OCI-LY7 (cell line): Measurements from ENCODE around the gene ASPM. TPM values are rescaled to one million over a fixed set of nuclear protein-coding genes. Genes with fewer than 3 reads are reported as not detected.

ENCODE experiments used
- BruUV-seq: library from RNA; stranded (reverse); fragments of 400-500 nt; replicated peaks from 2 replicates; lab custom pipeline; 2021; lab: Mats Ljungman, UMichigan
- CTCF ChIA-PET: fragments of 300-600 bp; sonication (Branson Sonifier 250); formaldehyde crosslinking; loops from one replicate; lab custom pipeline; 2022; ENCODE audit warnings: antibody characterized with exemption; ENCODE audit not compliant: unreplicated experiment; lab: Charles Lee
- POLR2A ChIA-PET: fragments of 300-600 bp; sonication (Branson Sonifier 250); formaldehyde crosslinking; loops from one replicate; lab custom pipeline; 2022; ENCODE audit warnings: antibody characterized with exemption; lab: Charles Lee
- DNase-seq: peaks from one replicate; pipeline ENCODE4 v3.0.0-alpha.2; 2015; ENCODE audit warnings: low spot score
- H2AFZ ChIP-seq: fragments of 200-600 bp; sonication (generic), shearing (Covaris generic); 2 replicates; pipeline ENCODE4 v1.6.1; 2014; ENCODE audit warnings: mild to moderate bottlenecking, antibody characterized with exemption, low read length, moderate library complexity
- H3K27ac ChIP-seq: fragments of 200-600 bp; sonication (generic); 2 replicates; pipeline ENCODE4 v1.5.1; 2014; ENCODE audit warnings: mixed run types, low read depth, mild to moderate bottlenecking, moderate library complexity, low read length, inconsistent platforms; ENCODE audit not compliant: poor library complexity, severe bottlenecking
- H3K36me3 ChIP-seq: fragments of 200-600 bp; sonication (generic); 2 replicates; pipeline ENCODE4 v1.6.1; 2014; ENCODE audit warnings: mild to moderate bottlenecking, antibody characterized with exemption, low read length, moderate library complexity, mixed read lengths; ENCODE audit not compliant: insufficient read depth
- H3K4me1 ChIP-seq: fragments of 200-600 bp; sonication (generic); 2 replicates; pipeline ENCODE4 v1.5.1; 2014; ENCODE audit warnings: mild to moderate bottlenecking, low read length; ENCODE audit not compliant: insufficient read depth, poor library complexity, severe bottlenecking
- H3K4me2 ChIP-seq: fragments of 200-600 bp; sonication (generic); 2 replicates; pipeline ENCODE4 v1.6.1; 2014; ENCODE audit warnings: mild to moderate bottlenecking, low read length
- H3K4me3 ChIP-seq: fragments of 200-600 bp; sonication (generic); 2 replicates; pipeline ENCODE4 v1.5.1; 2014; ENCODE audit warnings: mild to moderate bottlenecking, low read depth, low read length; ENCODE audit not compliant: poor library complexity, severe bottlenecking
- H3K79me2 ChIP-seq: fragments of 200-600 bp; sonication (generic); 2 replicates; pipeline ENCODE4 v1.6.1; 2016; ENCODE audit warnings: low read depth, mild to moderate bottlenecking, low read length, moderate library complexity, mixed read lengths; ENCODE audit not compliant: insufficient read depth
- H3K9me2 ChIP-seq: fragments of 200-600 bp; sonication (generic); 2 replicates; pipeline ENCODE4 v1.6.1; 2016; ENCODE audit warnings: mild to moderate bottlenecking, low read length, mixed read lengths; ENCODE audit not compliant: insufficient read depth
- H3K9me3 ChIP-seq: fragments of 200-600 bp; sonication (generic); 2 replicates; pipeline ENCODE4 v1.6.1; 2014; ENCODE audit warnings: mild to moderate bottlenecking, mixed run types, low read length, mixed read lengths
- H4K20me1 ChIP-seq: fragments of 200-600 bp; sonication (generic); 2 replicates; pipeline ENCODE4 v1.6.1; 2014; ENCODE audit warnings: mild to moderate bottlenecking, antibody characterized with exemption, low read length, moderate library complexity, mixed read lengths; ENCODE audit not compliant: insufficient read depth
- EZH2phosphoT487 ChIP-seq: fragments of 200-600 bp; sonication (generic); IDR thresholded peaks from 2 replicates; pipeline ENCODE4 v1.6.1; 2018; ENCODE audit warnings: low read depth, borderline replicate concordance, mild to moderate bottlenecking, mixed run types, antibody characterized with exemption, low read length, moderate library complexity, mixed read lengths
- intact Hi-C: fragments of 100-400 bp; cut with micrococcal nuclease; formaldehyde crosslinking; loops from one replicate; pipeline ENCODE4 v1.10.0; 2022; ENCODE audit not compliant: unreplicated experiment
- total RNA-seq, 2 experiments: library from RNA; depleted of rRNA in 1 of 2; stranded (reverse); fragments of >200 nt in 1 of 2; shearing (Covaris generic) in 1 of 2; gene quantifications; 2 replicates each; pipeline ENCODE4 v1.2.3, GENCODE V29; 2014 to 2022
- TF ChIP-seq, protein P1 (sequence below): fragments of 200-600 bp; sonication (generic); conservative IDR thresholded peaks from 2 replicates; pipeline ENCODE4 v1.5.1; 2014; ENCODE audit warnings: mild to moderate bottlenecking, antibody characterized with exemption, low read length, moderate library complexity, mixed read lengths

The ASPM gene
- total RNA-seq, 2 experiments from 2014 or later = 76.8 to 88.6 TPM

DNA sequence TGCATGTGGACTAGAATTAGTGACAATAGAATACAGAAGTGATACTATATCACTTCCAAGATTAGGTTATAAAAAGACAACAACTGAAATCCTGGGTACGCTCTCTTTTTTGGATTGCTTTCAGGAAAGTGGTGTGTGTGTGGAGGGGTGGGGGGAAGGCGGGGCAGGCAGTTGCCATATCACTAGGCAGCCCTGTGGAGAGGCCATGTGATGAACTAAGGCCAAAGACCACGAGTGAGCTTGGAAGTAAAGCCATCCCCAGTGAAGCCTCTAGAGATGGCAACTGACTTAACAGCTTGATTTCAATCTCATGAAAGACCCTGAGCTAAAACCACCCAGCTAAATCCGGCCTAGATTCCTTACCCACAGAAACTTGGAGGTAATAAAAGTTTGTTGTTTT is 6.2 kb upstream of the ASPM start:
- Histone ChIP-seq H3K4me1 (no peaks in the 10 kb centered on the region), H4K20me1 (no peaks in the 10 kb centered on the region), H2AFZ (no peak overlapping the region), H3K27ac (no peak overlapping the region), H3K79me2 (no peaks in the 10 kb centered on the region), H3K36me3 (no peaks in the 10 kb centered on the region), H3K4me2 (no peak overlapping the region), H3K9me2 (no peaks in the 10 kb centered on the region), H3K4me3 (no peak overlapping the region), H3K9me3 (no peaks in the 10 kb centered on the region)
- no TSS peak for BruUV-seq
- CTCF ChIA-PET = no interaction called here
- POLR2A ChIA-PET = interaction anchor here (0.7 to 1.5 kb wide), 3 partner anchors 9 to 1504 kb away, joined by 3 read pairs; no protein-coding TSS in a partner anchor
- DNase-seq = no peak
- intact Hi-C loops = no loop called here
- TF ChIP-seq, protein P1, sequence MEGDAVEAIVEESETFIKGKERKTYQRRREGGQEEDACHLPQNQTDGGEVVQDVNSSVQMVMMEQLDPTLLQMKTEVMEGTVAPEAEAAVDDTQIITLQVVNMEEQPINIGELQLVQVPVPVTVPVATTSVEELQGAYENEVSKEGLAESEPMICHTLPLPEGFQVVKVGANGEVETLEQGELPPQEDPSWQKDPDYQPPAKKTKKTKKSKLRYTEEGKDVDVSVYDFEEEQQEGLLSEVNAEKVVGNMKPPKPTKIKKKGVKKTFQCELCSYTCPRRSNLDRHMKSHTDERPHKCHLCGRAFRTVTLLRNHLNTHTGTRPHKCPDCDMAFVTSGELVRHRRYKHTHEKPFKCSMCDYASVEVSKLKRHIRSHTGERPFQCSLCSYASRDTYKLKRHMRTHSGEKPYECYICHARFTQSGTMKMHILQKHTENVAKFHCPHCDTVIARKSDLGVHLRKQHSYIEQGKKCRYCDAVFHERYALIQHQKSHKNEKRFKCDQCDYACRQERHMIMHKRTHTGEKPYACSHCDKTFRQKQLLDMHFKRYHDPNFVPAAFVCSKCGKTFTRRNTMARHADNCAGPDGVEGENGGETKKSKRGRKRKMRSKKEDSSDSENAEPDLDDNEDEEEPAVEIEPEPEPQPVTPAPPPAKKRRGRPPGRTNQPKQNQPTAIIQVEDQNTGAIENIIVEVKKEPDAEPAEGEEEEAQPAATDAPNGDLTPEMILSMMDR = no peak
- no peak for TF ChIP-seq EZH2phosphoT487

DNA sequence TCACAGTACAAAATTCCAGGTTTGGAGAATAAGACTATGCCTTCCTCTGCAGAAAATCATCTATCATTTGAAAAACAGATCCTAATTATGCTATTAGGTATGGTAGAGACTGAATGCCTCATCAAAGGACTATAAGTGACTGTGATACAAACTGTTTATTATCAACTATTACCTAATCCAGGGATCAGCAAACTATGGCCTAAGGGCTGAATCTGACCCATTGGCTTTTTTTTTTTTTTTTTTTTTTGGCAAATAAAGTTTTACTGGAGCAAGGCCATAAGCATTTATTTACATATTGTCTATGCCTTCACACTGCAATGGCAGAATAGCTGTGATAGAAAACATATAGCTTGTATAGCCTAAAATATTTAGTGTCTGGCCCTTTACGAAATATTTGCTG is 4.7 kb upstream of the ASPM start:
- DNase-seq = no peak
- H3K79me2 ChIP-seq = peaks cover 2% of the 10 kb centered on the region; the same call in 1 of the 2 replicates
- H2AFZ ChIP-seq = no peak overlapping the region
- no peaks in the 10 kb centered on the region for H3K36me3 ChIP-seq
- ChIA-PET POLR2A (interaction anchor here (0.6 to 0.7 kb wide), 4 partner anchors 9 to 1315 kb away, joined by 3 to 6 read pairs (median 4); no protein-coding TSS in a partner anchor), CTCF (no interaction called here)
- no TSS peak for BruUV-seq
- no peak overlapping the region for H3K4me2 ChIP-seq
- H3K9me2 ChIP-seq = no peaks in the 10 kb centered on the region
- no peaks in the 10 kb centered on the region for H3K9me3 ChIP-seq
- no peaks in the 10 kb centered on the region for H3K4me1 ChIP-seq
- H3K4me3 ChIP-seq = no peak overlapping the region
- H3K27ac ChIP-seq = no peak overlapping the region
- TF ChIP-seq, protein P1 = no peak
- no peak for TF ChIP-seq EZH2phosphoT487
- intact Hi-C loops = no loop called here
- no peaks in the 10 kb centered on the region for H4K20me1 ChIP-seq

DNA sequence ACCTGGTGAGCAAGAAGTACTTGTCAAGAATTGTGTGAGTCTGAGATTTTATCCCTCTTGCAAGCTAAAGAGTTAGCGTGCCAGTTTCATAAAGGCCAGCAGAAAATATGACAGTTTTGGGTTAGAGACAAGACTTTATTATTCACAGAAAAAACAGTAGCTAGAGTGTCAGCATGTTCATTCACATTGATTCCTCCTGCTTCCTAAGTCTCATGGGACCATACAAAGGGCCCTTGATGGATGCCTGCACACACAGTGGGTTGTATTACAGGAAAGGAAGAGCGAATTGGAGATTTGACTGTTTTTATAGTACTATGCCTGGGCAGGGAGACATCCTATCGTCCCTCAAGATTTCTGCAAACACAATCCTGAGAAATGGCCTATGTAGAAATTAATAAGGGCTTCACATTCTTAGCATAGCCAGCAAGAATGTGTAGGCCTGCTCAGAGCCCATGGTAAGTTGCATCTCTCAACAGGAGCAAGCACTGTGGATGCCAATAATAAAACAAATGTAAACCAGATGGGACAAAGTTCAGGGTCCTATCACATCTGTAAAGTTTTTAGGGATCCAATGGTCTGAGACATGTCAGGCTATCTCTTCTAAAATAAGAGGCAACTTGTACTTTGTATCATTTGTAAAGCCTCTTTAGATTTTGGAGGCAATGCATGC is 4.0 kb upstream of the ASPM start:
- TF ChIP-seq, protein P1 = no peak
- TF ChIP-seq EZH2phosphoT487 = no peak
- DNase-seq = no peak
- Histone ChIP-seq H4K20me1 (no peaks in the 10 kb centered on the region), H3K4me2 (no peak overlapping the region), H3K36me3 (0 out of 2 replicates have a peak, but pooled peaks cover under 1% of the 10 kb centered on the region), H3K79me2 (peaks cover 10% of the 10 kb centered on the region), H3K4me1 (no peaks in the 10 kb centered on the region), H3K9me2 (no peaks in the 10 kb centered on the region), H3K4me3 (no peak overlapping the region), H3K9me3 (no peaks in the 10 kb centered on the region), H2AFZ (no peak overlapping the region), H3K27ac (no peak overlapping the region)
- intact Hi-C loops = no loop called here
- no TSS peak for BruUV-seq
- CTCF ChIA-PET = no interaction called here
- POLR2A ChIA-PET = no interaction called here
